ENCODE results near the gene TPRG1L. TPM values are rescaled to one million over a fixed set of nuclear protein-coding genes. Genes with fewer than 3 reads are reported as not detected.

The TPRG1L gene
- total and polyA plus RNA-seq, 9 donors, result 11.0 to 32.4 (median 30.0) TPM

DNA sequence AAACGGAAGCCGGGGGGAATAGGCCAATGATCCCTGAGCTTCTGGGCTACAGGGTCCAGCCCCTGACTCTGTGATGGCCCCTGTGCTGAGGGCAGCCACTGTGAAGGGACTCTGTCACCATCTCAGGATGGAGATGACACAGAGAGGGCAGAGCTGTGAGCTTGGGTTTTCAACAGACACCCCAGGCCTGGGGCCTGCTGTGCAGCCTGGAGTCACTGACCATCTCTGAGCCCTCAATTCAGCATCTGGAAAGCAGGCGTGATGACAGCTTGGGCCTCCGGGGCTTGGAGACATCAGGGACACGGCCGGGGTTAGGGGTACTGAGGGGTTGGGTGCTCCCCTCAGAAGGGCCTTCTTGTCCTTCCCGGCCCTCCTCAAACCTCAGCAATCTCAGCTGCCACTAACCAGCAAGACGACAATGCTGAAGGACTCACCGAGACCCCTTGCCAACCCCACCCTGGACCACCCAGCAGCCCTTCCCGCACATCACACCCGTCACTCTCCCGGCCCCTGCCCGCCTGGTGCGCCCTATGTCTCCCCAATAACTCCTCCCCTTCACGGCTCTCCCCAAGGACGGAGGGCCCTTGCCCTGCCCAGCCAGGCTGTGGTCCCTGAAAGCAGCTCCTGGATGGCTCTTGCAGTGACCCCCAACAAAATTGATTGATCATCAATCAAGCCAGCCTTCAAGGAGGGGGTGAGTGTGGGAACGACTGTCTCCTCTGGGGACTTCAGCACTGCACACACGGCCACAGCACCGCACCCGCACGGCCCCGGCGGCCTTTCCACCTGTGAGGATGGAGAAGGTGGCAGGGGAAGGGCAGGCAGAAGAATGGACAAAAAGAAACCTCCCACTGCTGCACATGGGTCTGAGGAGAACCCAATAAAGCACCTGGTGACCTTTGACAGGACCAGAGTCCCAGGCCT, 17.8 kb upstream of the TPRG1L start:
- DNase-seq, result no peak
- H3K36me3 ChIP-seq (ENCODE audit: control insufficient read depth, insufficient read depth, low read length), result no peaks in the 10 kb centered on the region
- peaks cover 9% of the 10 kb centered on the region for H3K27me3 ChIP-seq (ENCODE audit: control insufficient read depth, insufficient read depth, low read length)
- H3K27ac ChIP-seq (ENCODE audit: low read length), result no peak overlapping the region
- no peak overlapping the region for H3K4me3 ChIP-seq (ENCODE audit: low read length)
- H3K4me1 ChIP-seq (ENCODE audit: control insufficient read depth, insufficient read depth, low read length), result peaks cover 38% of the 10 kb centered on the region
- no peaks in the 10 kb centered on the region for H3K9me3 ChIP-seq (replicated peaks; ENCODE audit: control insufficient read depth, low read depth, low read length)
- 83% methylated on average over 14 of the region's 23 CpGs for WGBS (ENCODE audit: insufficient coverage)

GRCh38 chr1:3607703-3608065, 17.1 kb upstream of the TPRG1L start:
- Histone ChIP-seq H3K4me3 (ENCODE audit: low read length) (no peak overlapping the region), H3K27me3 (ENCODE audit: control insufficient read depth, insufficient read depth, low read length) (peaks cover 16% of the 10 kb centered on the region), H3K9me3 (replicated peaks; ENCODE audit: control insufficient read depth, low read depth, low read length) (no peaks in the 10 kb centered on the region), H3K36me3 (ENCODE audit: control insufficient read depth, insufficient read depth, low read length) (no peaks in the 10 kb centered on the region), H3K4me1 (ENCODE audit: control insufficient read depth, insufficient read depth, low read length) (peaks cover 40% of the 10 kb centered on the region), H3K27ac (ENCODE audit: low read length) (no peak overlapping the region)
- no peak for DNase-seq
- 59% methylated on average over 17 of the region's 18 CpGs for WGBS (ENCODE audit: insufficient coverage)

DNA sequence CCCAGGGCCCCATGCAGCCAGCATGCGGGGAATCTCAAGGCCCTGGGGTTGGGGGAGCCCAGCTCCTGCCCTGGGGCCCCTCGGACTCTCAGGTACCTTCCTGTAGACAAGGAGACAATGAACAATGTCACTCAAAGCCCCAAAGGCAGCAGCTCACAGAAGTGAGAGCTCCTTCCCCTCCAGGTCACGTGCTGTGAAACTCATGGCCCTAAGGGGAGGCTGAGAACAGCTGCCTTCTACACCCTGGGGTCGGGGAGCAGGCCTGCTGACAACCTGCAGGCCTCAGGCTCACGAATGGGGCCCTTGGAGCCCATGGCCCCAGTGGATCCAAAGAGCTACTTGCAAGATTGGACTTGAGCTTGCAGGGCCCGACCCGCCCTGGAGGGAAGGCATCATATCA, 16.7 kb upstream of the TPRG1L start:
- Histone ChIP-seq H3K27ac (ENCODE audit: low read length) (no peak overlapping the region), H3K36me3 (ENCODE audit: control insufficient read depth, insufficient read depth, low read length) (no peaks in the 10 kb centered on the region), H3K4me3 (ENCODE audit: low read length) (no peak overlapping the region), H3K4me1 (ENCODE audit: control insufficient read depth, insufficient read depth, low read length) (peaks cover 40% of the 10 kb centered on the region), H3K9me3 (replicated peaks; ENCODE audit: control insufficient read depth, low read depth, low read length) (no peaks in the 10 kb centered on the region), H3K27me3 (ENCODE audit: control insufficient read depth, insufficient read depth, low read length) (peaks cover 20% of the 10 kb centered on the region)
- no peak for DNase-seq
- 74% methylated on average over 5 of the region's 7 CpGs for WGBS (ENCODE audit: insufficient coverage)

DNA sequence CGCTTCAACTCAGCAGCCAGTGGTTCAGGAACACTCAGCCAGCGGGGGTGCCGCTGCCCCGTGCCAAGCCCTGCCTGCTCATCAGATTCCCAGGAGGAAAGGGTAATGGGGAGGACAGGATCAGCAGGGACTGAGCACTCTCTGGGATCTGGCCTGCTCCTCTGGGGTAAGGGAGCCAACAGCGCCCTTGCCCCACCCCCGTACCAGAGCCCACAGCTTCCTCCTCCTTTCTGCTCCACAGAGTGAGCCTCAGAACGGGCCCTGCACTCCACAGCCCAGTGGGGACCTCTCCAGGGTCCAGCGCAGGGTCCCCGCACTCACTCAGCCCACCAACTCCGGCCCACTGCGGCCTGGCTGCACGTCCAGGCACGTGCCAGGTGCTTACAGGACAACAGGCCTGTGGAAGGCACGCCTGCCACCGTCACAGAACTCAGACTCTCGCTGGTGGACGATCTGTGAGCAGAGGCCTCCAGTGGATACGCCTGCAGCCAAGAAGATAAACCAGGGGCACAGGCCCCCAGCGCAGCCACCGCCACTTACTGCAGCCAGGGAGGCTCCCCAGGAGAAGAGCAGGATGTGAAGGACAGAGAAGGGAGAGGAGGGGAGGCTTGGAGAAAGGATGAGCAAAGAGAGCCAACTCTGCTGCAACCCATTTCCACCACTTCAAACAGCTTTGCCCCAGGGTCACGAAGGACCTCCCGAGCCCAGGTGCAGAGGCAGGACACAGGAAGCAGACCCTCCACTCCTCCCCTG, 15.6 kb upstream of the TPRG1L start:
- 68% methylated on average over 17 of the region's 22 CpGs for WGBS (ENCODE audit: insufficient coverage)
- Histone ChIP-seq H3K4me1 (ENCODE audit: control insufficient read depth, insufficient read depth, low read length) (peaks cover 40% of the 10 kb centered on the region), H3K4me3 (ENCODE audit: low read length) (no peak overlapping the region), H3K27me3 (ENCODE audit: control insufficient read depth, insufficient read depth, low read length) (peaks cover 24% of the 10 kb centered on the region), H3K36me3 (ENCODE audit: control insufficient read depth, insufficient read depth, low read length) (no peaks in the 10 kb centered on the region), H3K27ac (ENCODE audit: low read length) (no peak overlapping the region), H3K9me3 (replicated peaks; ENCODE audit: control insufficient read depth, low read depth, low read length) (no peaks in the 10 kb centered on the region)
- no peak for DNase-seq

DNA sequence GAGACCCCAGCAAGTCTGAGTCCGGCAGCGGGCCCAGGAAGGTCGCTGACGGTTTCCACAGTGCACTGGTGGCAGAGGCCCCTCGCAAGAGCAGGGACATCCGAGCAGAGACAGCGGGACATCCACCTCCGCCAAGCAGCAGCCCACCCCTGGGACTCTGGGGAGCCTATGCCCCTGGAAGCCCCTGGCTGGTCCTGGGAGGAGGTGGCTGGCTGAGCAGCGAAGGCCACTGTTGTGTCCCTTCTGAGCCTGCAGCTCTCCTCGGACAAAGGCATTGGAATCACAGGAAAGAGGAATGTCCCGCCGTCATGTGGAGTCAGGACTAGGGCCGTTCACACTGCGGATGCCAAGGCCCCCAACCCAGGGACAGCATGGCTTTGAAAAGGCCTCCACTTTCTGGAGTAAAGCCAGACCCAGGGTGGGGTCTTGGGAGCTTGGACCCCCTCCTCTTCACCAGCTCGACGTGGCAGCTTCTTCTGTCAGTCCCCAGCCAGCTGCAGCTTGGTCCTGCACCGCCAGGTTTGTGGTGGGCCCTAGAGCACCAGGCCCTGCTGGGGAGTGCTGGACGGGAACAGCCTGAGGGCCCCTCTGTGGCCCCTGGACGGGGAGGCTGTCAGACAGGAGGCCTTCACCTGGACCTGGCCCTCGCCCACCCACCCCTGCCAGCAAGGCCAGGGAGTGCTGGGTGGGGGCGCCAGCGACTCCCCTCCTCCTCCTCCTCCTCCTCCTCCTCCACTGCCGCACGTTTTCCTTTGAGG, 14.9 kb upstream of the TPRG1L start:
- WGBS (ENCODE audit: insufficient coverage), result 49% methylated on average over 19 of the region's 24 CpGs
- H3K36me3 ChIP-seq (ENCODE audit: control insufficient read depth, insufficient read depth, low read length), result no peaks in the 10 kb centered on the region
- H3K27ac ChIP-seq (ENCODE audit: low read length), result no peak overlapping the region
- H3K9me3 ChIP-seq (replicated peaks; ENCODE audit: control insufficient read depth, low read depth, low read length), result no peaks in the 10 kb centered on the region
- peaks cover 28% of the 10 kb centered on the region for H3K27me3 ChIP-seq (ENCODE audit: control insufficient read depth, insufficient read depth, low read length)
- H3K4me3 ChIP-seq (ENCODE audit: low read length), result no peak overlapping the region
- DNase-seq, result no peak
- peaks cover 40% of the 10 kb centered on the region for H3K4me1 ChIP-seq (ENCODE audit: control insufficient read depth, insufficient read depth, low read length)

- H3K4me1 ChIP-seq (ENCODE audit: control insufficient read depth, insufficient read depth, low read length), result peaks cover 40% of the 10 kb centered on the region
- no peaks in the 10 kb centered on the region for H3K9me3 ChIP-seq (replicated peaks; ENCODE audit: control insufficient read depth, low read depth, low read length)
- H3K27ac ChIP-seq (ENCODE audit: low read length), result no peak overlapping the region
- whole genome bisulfite sequencing (ENCODE audit: insufficient coverage), result 3% methylated on average over 21 of the region's 27 CpGs
- no peaks in the 10 kb centered on the region for H3K36me3 ChIP-seq (ENCODE audit: control insufficient read depth, insufficient read depth, low read length)
- peak overlapping the region; percentile 15 for H3K4me3 ChIP-seq (ENCODE audit: low read length)
- peaks cover 31% of the 10 kb centered on the region for H3K27me3 ChIP-seq (ENCODE audit: control insufficient read depth, insufficient read depth, low read length)
- peak; percentile 56 for DNase-seq
Measured at GRCh38 chr1:3610527-3611169, 14.2 kb upstream of the TPRG1L start.

DNA sequence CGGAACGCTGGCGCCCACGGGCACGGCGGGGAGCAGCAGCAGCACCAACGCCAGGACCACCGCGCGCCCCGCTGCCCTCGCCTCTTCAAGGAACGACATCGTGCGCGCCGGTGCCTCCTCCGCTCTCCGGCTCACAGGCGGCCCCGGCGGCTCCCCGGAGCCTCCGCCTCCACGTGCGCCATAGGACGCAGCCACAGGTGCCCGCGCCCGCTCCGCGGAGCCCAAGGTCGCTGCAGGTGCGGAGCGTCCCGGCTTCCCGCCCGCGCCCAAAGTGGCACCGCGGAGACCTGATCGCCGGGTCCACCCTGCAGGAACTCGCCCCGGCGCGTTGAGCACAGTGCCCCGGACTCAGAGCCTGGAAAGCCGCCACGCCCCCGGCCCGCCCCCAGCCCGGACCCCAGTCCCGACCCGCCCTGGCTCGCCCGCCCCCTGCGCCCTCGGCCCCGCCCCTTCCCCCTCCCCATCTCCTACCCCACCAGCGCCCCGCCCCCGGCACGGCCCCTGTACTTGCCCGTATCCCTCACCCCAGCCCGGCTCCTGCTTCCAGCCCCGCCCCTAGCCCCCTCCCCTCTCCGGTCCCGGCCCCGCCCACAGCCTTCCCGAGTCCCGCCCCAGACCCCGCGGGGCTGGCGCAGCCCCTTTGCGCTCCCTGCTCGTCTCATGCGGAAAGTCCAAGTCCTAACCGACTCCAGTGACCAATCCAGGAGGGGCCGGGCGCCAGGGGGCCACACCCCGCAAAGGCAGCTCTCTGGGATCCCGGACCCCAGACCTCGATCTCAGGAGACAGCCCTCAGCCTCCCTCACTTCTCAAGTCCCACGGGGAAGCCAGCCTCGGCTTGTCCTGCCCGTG, 13.4 kb upstream of the TPRG1L start, which contains the start of gene MEGF6:
MEGF6 (minus strand) TSS at position 339 of the 850 bp plus-strand sequence; CDS start at position 99, 240 bp downstream.
- peaks cover 36% of the 10 kb centered on the region for H3K27me3 ChIP-seq (ENCODE audit: control insufficient read depth, insufficient read depth, low read length)
- under 1% methylated on average over 68 of the region's 87 CpGs for WGBS (ENCODE audit: insufficient coverage)

DNA sequence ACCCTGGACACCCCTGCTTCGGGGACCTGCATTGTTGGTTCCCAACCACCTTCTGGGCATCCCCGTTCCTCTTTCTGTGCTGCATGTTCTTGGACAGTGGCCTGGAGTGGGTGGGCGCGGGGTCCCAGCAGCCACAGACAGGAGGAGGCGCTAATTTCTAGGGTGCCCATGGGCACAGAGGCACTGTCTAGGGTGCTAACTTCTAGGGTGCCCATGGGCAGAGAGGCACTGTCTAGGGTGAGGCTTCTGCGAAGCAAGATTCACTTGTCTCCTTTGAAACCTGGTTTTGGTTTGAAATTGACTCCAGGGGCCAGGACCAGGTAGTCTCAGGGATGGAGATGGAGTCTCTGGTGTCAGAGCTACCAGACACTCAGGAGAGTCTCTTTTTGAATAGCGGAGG, 12.7 kb upstream of the TPRG1L start:
- WGBS (ENCODE audit: insufficient coverage), result 73% methylated on average over 6 of the region's 7 CpGs
- no peak overlapping the region for H3K4me3 ChIP-seq (ENCODE audit: low read length)
- H3K4me1 ChIP-seq (ENCODE audit: control insufficient read depth, insufficient read depth, low read length), result peaks cover 40% of the 10 kb centered on the region
- no peaks in the 10 kb centered on the region for H3K36me3 ChIP-seq (ENCODE audit: control insufficient read depth, insufficient read depth, low read length)
- peaks cover 36% of the 10 kb centered on the region for H3K27me3 ChIP-seq (ENCODE audit: control insufficient read depth, insufficient read depth, low read length)
- DNase-seq, result no peak
- no peak overlapping the region for H3K27ac ChIP-seq (ENCODE audit: low read length)
- no peaks in the 10 kb centered on the region for H3K9me3 ChIP-seq (replicated peaks; ENCODE audit: control insufficient read depth, low read depth, low read length)

More for the DNA sequence above, 13.4 kb upstream of the TPRG1L start, which contains the start of gene MEGF6:
- H3K4me1 ChIP-seq (ENCODE audit: control insufficient read depth, insufficient read depth, low read length), result peaks cover 40% of the 10 kb centered on the region
- H3K36me3 ChIP-seq (ENCODE audit: control insufficient read depth, insufficient read depth, low read length), result no peaks in the 10 kb centered on the region
- no peak within 1 kb of the TSS for H3K27ac ChIP-seq (ENCODE audit: low read length)
- H3K9me3 ChIP-seq (replicated peaks; ENCODE audit: control insufficient read depth, low read depth, low read length), result no peaks in the 10 kb centered on the region
- H3K4me3 ChIP-seq (ENCODE audit: low read length), result peak within 1 kb of the TSS; percentile 15
- peak; percentile 76 for DNase-seq
